H1 (cell line): Measurements from ENCODE around the gene TYMS. TPM values are rescaled to one million over a fixed set of nuclear protein-coding genes. Genes with fewer than 3 reads are reported as not detected.
A peak's percentile ranks its signal among the peaks of the same experiment; 100 is the strongest.

ENCODE experiments used
- CTCF ChIA-PET: fragments of 300-600 bp; sonication (Branson Sonifier 250); formaldehyde crosslinking; loops from one replicate; lab custom pipeline; 2021; ENCODE audit not compliant: partially characterized antibody; lab: Charles Lee
- POLR2A ChIA-PET: fragments of 300-600 bp; sonication (Branson Sonifier 250); formaldehyde crosslinking; loops from one replicate; lab custom pipeline; 2021; ENCODE audit warnings: inconsistent platforms; ENCODE audit not compliant: partially characterized antibody; lab: Charles Lee
- DNase-seq, 2 experiments: peaks; one replicate each; pipeline versions ENCODE4 v3.0.0 to v3.0.0-alpha.2; 2010 to 2022; ENCODE audit warnings: low spot score in 2 of 2, low read depth in 1 of 2, mixed read lengths in 1 of 2
- FAIRE-seq: peaks from 2 replicates; lab custom pipeline; 2011; peaks lifted over from hg19 to GRCh38; lab: Jason Lieb, UNC
- H2AFZ ChIP-seq: 2 replicates; pipeline ENCODE4 v1.8.1; 2012; ENCODE audit warnings: low read length, inconsistent platforms
- H2AK5ac ChIP-seq: 2 replicates; pipeline ENCODE4 v1.6.1; 2013; ENCODE audit warnings: low read depth, low read length
- H2BK120ac ChIP-seq: replicated peaks from 2 replicates; pipeline ENCODE3; 2013; ENCODE audit warnings: low read depth, low read length, inconsistent platforms
- H2BK12ac ChIP-seq: 2 replicates; pipeline ENCODE4 v1.6.1; 2013; ENCODE audit warnings: low read depth, low read length
- H2BK15ac ChIP-seq: 2 replicates; pipeline ENCODE4 v1.6.1; 2013; ENCODE audit warnings: low read length
- H2BK20ac ChIP-seq: 2 replicates; pipeline ENCODE4 v1.6.1; 2013; ENCODE audit warnings: low read length
- H2BK5ac ChIP-seq: 2 replicates; pipeline ENCODE4 v1.6.1; 2013; ENCODE audit warnings: low read depth, low read length
- H3K14ac ChIP-seq: 2 replicates; pipeline ENCODE4 v1.6.1; 2013; ENCODE audit warnings: inconsistent platforms; ENCODE audit not compliant: insufficient read length
- H3K18ac ChIP-seq: 2 replicates; pipeline ENCODE4 v1.6.1; 2013; ENCODE audit warnings: low read length; ENCODE audit errors: extremely low read depth
- H3K23ac ChIP-seq: 2 replicates; pipeline ENCODE4 v1.6.1; 2013; ENCODE audit warnings: inconsistent platforms; ENCODE audit not compliant: insufficient read length
- H3K23me2 ChIP-seq: 2 replicates; pipeline ENCODE4 v1.6.1; 2013; ENCODE audit warnings: low read depth, low read length
- H3K27ac ChIP-seq: 2 replicates; pipeline ENCODE4 v1.6.1; 2011; ENCODE audit warnings: low read depth, low read length, inconsistent platforms
- H3K27me3 ChIP-seq, 4 experiments: replicated peaks in 1 of 4; 1 replicate in 1 of 4; 2 replicates in 3 of 4; pipeline versions ENCODE4 v1.6.1 to v1.8.1; 2011 to 2013; ENCODE audit warnings: low read length in 3 of 4, mild to moderate bottlenecking in 3 of 4, inconsistent platforms in 2 of 4, mixed read lengths in 2 of 4, moderate library complexity in 1 of 4; ENCODE audit not compliant: control insufficient read depth in 3 of 4, insufficient read depth in 3 of 4; ENCODE audit errors: extremely low read depth in 1 of 4
- H3K36me3 ChIP-seq, 4 experiments: 2 replicates each; pipeline versions ENCODE4 v1.6.1 to v1.8.1; 2011 to 2013; ENCODE audit warnings: mild to moderate bottlenecking in 4 of 4, low read length in 3 of 4, moderate library complexity in 2 of 4, control low read depth in 1 of 4, inconsistent platforms in 1 of 4; ENCODE audit not compliant: insufficient read depth in 4 of 4, control insufficient read depth in 2 of 4
- H3K4ac ChIP-seq: replicated peaks from 2 replicates; pipeline ENCODE3; 2013; ENCODE audit warnings: low read length, low read depth, mixed read lengths, inconsistent platforms; ENCODE audit not compliant: insufficient read length
- H3K4me1 ChIP-seq, 4 experiments: replicated peaks in 1 of 4; 1 replicate in 1 of 4; 2 replicates in 3 of 4; pipeline versions ENCODE4 v1.6.1 to v1.8.1; 2011 to 2013; ENCODE audit warnings: low read length in 3 of 4, inconsistent platforms in 2 of 4, mixed read lengths in 1 of 4; ENCODE audit not compliant: insufficient read depth in 4 of 4, control insufficient read depth in 3 of 4
- H3K4me2 ChIP-seq, 2 experiments: 2 replicates each; pipeline versions ENCODE4 v1.6.1 to v1.8.1; 2011 to 2013; ENCODE audit warnings: low read depth in 2 of 2, low read length in 2 of 2, control low read depth in 1 of 2, inconsistent platforms in 1 of 2, mild to moderate bottlenecking in 1 of 2; ENCODE audit not compliant: insufficient read depth in 1 of 2
- H3K4me3 ChIP-seq, 4 experiments: fragments of 200-600, 300-600 bp in 1 of 4; sonication (generic), shearing (Covaris generic), sonication (Bioruptor Twin) in 1 of 4; 2 replicates each; pipeline versions ENCODE4 v1.5.1 to v1.8.1; 2011 to 2016; ENCODE audit warnings: low read length in 4 of 4, low read depth in 3 of 4, control low read depth in 2 of 4, inconsistent platforms in 2 of 4, mild to moderate bottlenecking in 2 of 4, mixed read lengths in 1 of 4, moderate library complexity in 1 of 4; ENCODE audit not compliant: insufficient read depth in 2 of 4; ENCODE audit errors: extremely low read depth in 1 of 4
- H3K56ac ChIP-seq: replicated peaks from 2 replicates; pipeline ENCODE3; 2013; ENCODE audit warnings: low read depth, mild to moderate bottlenecking, mixed read lengths, low read length, inconsistent platforms; ENCODE audit not compliant: insufficient read length
- H3K79me1 ChIP-seq: 2 replicates; pipeline ENCODE4 v1.6.1; 2013; ENCODE audit warnings: low read depth, low read length, control low read depth
- H3K79me2 ChIP-seq, 2 experiments: 2 replicates each; pipeline versions ENCODE4 v1.6.1 to v1.8.1; 2012 to 2013; ENCODE audit warnings: low read length in 2 of 2, mild to moderate bottlenecking in 2 of 2, inconsistent platforms in 1 of 2; ENCODE audit not compliant: insufficient read depth in 2 of 2, control insufficient read depth in 1 of 2
- H3K9ac ChIP-seq, 4 experiments: replicated peaks in 1 of 4; 1 replicate in 1 of 4; 2 replicates in 3 of 4; pipeline versions ENCODE4 v1.6.1 to v1.8.1; 2011 to 2013; ENCODE audit warnings: low read depth in 3 of 4, low read length in 3 of 4, control low read depth in 2 of 4, mild to moderate bottlenecking in 2 of 4, moderate library complexity in 2 of 4, inconsistent platforms in 1 of 4; ENCODE audit errors: extremely low read depth in 1 of 4
- H3K9me3 ChIP-seq, 2 experiments: 2 replicates each; pipeline versions ENCODE4 v1.6.1 to v1.8.1; 2012 to 2013; ENCODE audit warnings: mild to moderate bottlenecking in 2 of 2, moderate library complexity in 2 of 2, control low read depth in 1 of 2, inconsistent platforms in 1 of 2, low read depth in 1 of 2, low read length in 1 of 2, mixed read lengths in 1 of 2; ENCODE audit not compliant: insufficient read depth in 2 of 2
- H4K20me1 ChIP-seq, 2 experiments: replicated peaks in 1 of 2; 2 replicates each; pipeline versions ENCODE3 to v1.8.1; 2011 to 2013; ENCODE audit warnings: inconsistent platforms in 2 of 2, low read length in 2 of 2, mild to moderate bottlenecking in 1 of 2; ENCODE audit not compliant: insufficient read depth in 2 of 2, control insufficient read depth in 1 of 2
- H4K5ac ChIP-seq: 2 replicates; pipeline ENCODE4 v1.6.1; 2013; ENCODE audit warnings: low read length, low read depth, mixed read lengths, inconsistent platforms; ENCODE audit not compliant: insufficient read length
- H4K8ac ChIP-seq: 2 replicates; pipeline ENCODE4 v1.8.0; 2013; ENCODE audit warnings: mild to moderate bottlenecking, moderate library complexity, low read length, inconsistent platforms; ENCODE audit not compliant: insufficient read depth; ENCODE audit errors: extremely low read depth
- H4K91ac ChIP-seq: replicated peaks from 2 replicates; pipeline ENCODE3; 2013; ENCODE audit warnings: low read length, mixed read lengths, inconsistent platforms; ENCODE audit not compliant: insufficient read length
- BACH1 ChIP-seq: IDR thresholded peaks from 2 replicates; pipeline ENCODE4 v1.6.1; 2012; ENCODE audit warnings: low read length, improper control_type of control experiment
- EZH2 ChIP-seq: fragments of 200-600 bp; sonication (generic); IDR thresholded peaks from 2 replicates; pipeline ENCODE4 v1.7.1; 2012; ENCODE audit warnings: low read depth, mild to moderate bottlenecking, moderate library complexity, low read length, inconsistent platforms; ENCODE audit not compliant: severe bottlenecking
- GABPA ChIP-seq: IDR thresholded peaks from 2 replicates; pipeline ENCODE4 v1.6.1; 2011; ENCODE audit warnings: mild to moderate bottlenecking, low read length, moderate library complexity, borderline replicate concordance; ENCODE audit not compliant: insufficient read depth
- HDAC2 ChIP-seq, 2 experiments: fragments of 300-600 bp in 1 of 2; sonication (generic) in 1 of 2; IDR thresholded peaks; 2 replicates each; pipeline ENCODE4 v1.6.1; 2011 to 2012; ENCODE audit warnings: low read depth in 2 of 2, low read length in 2 of 2, mild to moderate bottlenecking in 2 of 2, moderate library complexity in 2 of 2, borderline replicate concordance in 1 of 2, inconsistent platforms in 1 of 2
- NRF1 ChIP-seq: IDR thresholded peaks from 2 replicates; pipeline ENCODE4 v1.6.1; 2011; ENCODE audit warnings: mild to moderate bottlenecking, low read depth, low read length, improper control_type of control experiment
- POLR2AphosphoS5 ChIP-seq: IDR thresholded peaks from 2 replicates; pipeline ENCODE4 v1.6.1; 2011; ENCODE audit warnings: low read depth, low read length
- RNF2 ChIP-seq: fragments of 200-900, 300-1000 bp; sonication (generic); IDR thresholded peaks from 2 replicates; pipeline ENCODE4 v1.7.1; 2016; ENCODE audit warnings: borderline replicate concordance, low read depth, mild to moderate bottlenecking, antibody characterized with exemption, low read length; ENCODE audit not compliant: poor library complexity, severe bottlenecking; ENCODE audit errors: missing control alignments
- SIX5 ChIP-seq: IDR thresholded peaks from 2 replicates; pipeline ENCODE4 v1.6.1; 2011; ENCODE audit warnings: mild to moderate bottlenecking, low read depth, low read length
- SP2 ChIP-seq: IDR thresholded peaks from 2 replicates; pipeline ENCODE4 v1.6.1; 2012; ENCODE audit warnings: mild to moderate bottlenecking, low read length, inconsistent platforms
- TAF1 ChIP-seq: IDR thresholded peaks from 2 replicates; pipeline ENCODE4 v1.6.1; 2011; ENCODE audit warnings: mild to moderate bottlenecking, low read depth, low read length
- TAF7 ChIP-seq: optimal IDR thresholded peaks from 2 replicates; pipeline ENCODE3; 2011; ENCODE audit warnings: low read depth, mild to moderate bottlenecking, inconsistent platforms, low read length, moderate library complexity, borderline replicate concordance
- YY1 ChIP-seq: IDR thresholded peaks from 2 replicates; pipeline ENCODE4 v1.6.1; 2011; ENCODE audit warnings: low read depth, mild to moderate bottlenecking, low read length
- WGBS, 2 experiments: shearing (Covaris generic) in 1 of 2; methylation state at CpG; one replicate each; pipeline versions ENCODE4 v1.1.6 to v1.1.7; 2013 to 2015; ENCODE audit warnings: low lambda C conversion rate in 2 of 2, mixed read lengths in 2 of 2, inconsistent platforms in 1 of 2, low coverage in 1 of 2, missing lambda C conversion rate in 1 of 2; ENCODE audit not compliant: insufficient replicate concordance in 2 of 2, insufficient coverage in 1 of 2, insufficient read length in 1 of 2; ENCODE audit errors: extremely low coverage in 1 of 2, missing lambda C conversion rate in 1 of 2; 5-methylcytosine and 5-hydroxymethylcytosine counted together
- polyA plus RNA-seq, 7 experiments: library from polyadenylated mRNA; depleted of rRNA in 3 of 7; stranded (reverse) in 5 of 7; unstranded in 2 of 7; fragments of >200 nt in 5 of 7; fragments of 200-250 nt in 2 of 7; gene quantifications; 1 replicate in 5 of 7; 2 replicates in 1 of 7; 4 replicates in 1 of 7; pipeline versions ENCODE4 v1.2.1 to v1.2.3, GENCODE V29; 2011 to 2013; ENCODE audit warnings: missing spikeins in 2 of 7, mixed read lengths in 2 of 7
- total RNA-seq: library from RNA; stranded (reverse); fragmentation: NEBNext Ultra II Directional; extraction: Animal tissue kit (Norgen Biotek cat#: 25700); gene quantifications from 2 replicates; pipeline ENCODE4 v1.2.1, GENCODE V29; 2021

The TYMS gene
- total and polyA plus RNA-seq, 2 of the 8 experiments (the other 6 are each of a cell fraction or from before 2014, with no cell fraction given): 91.9 to 110 TPM

GRCh38 chr18:703213-703967, 45.9 kb downstream of the TYMS start:
- Histone ChIP-seq H3K4me1 (no peaks in the 10 kb centered on the region), H4K91ac (no peak overlapping the region), H4K5ac (no peak overlapping the region), H3K4ac (no peak overlapping the region), H2BK120ac (no peak overlapping the region), H3K79me1 (0 out of 2 replicates have a peak, but pooled peaks cover 2% of the 10 kb centered on the region), H4K20me1 (peaks cover 0 to 4% of the 10 kb centered on the region in 2 experiments), H3K23me2 (no peaks in the 10 kb centered on the region), H2BK5ac (no peak overlapping the region), H3K56ac (no peak overlapping the region), H3K27me3 (no peaks in the 10 kb centered on the region), H3K9me3 (no peaks in the 10 kb centered on the region), H3K9ac (no peak overlapping the region), H3K23ac (no peak overlapping the region), H3K79me2 (peaks cover 0 to 11% of the 10 kb centered on the region in 2 experiments; a peak in 1 of 4 replicates), H2BK20ac (no peak overlapping the region), H3K18ac (no peak overlapping the region), H3K14ac (no peak overlapping the region), H3K4me3 (no peak overlapping the region), H2AFZ (no peak overlapping the region), H2BK15ac (no peak overlapping the region), H2AK5ac (no peak overlapping the region), H3K27ac (no peak overlapping the region), H3K4me2 (no peak overlapping the region), H4K8ac (no peak overlapping the region), H3K36me3 (peaks cover 0 to 23% (median 1%) of the 10 kb centered on the region in 4 experiments; a peak in 3 of 8 replicates), H2BK12ac (no peak overlapping the region)
- DNase-seq (peak in 1 of 2 experiments; percentile 23), FAIRE-seq (no peak)
- POLR2A ChIA-PET: interaction anchor here (0.5 to 2.4 kb wide), 3 partner anchors 10 to 26 kb away, joined by 3 to 6 read pairs (median 6); partner anchors contain the start of gene ENOSF1
- 85% methylated on average over 8 of the region's 8 CpGs; no CpG with 5 or more reads in 1 of the 2 experiments for WGBS, 2 experiments
- CTCF ChIA-PET: interaction anchor here (0.9 to 1.8 kb wide), 7 partner anchors 9 to 127 kb away, joined by 3 to 6 read pairs (median 4); partner anchors contain the start of gene ENOSF1
- no peak for TF ChIP-seq NRF1
- TF ChIP-seq BACH1: no peak
- TF ChIP-seq TAF7: no peak
- no peak for TF ChIP-seq POLR2AphosphoS5
- TF ChIP-seq HDAC2 (IDR thresholded peaks at IDR 0.05; ENCODE audit: borderline replicate concordance in 1 of 2, low read depth in 2 of 2, low read length in 2 of 2): no peak
- TF ChIP-seq YY1: no peak
- TF ChIP-seq RNF2: no peak
- TF ChIP-seq GABPA: no peak
- TF ChIP-seq SIX5: no peak
- no peak for TF ChIP-seq SP2
- no peak for TF ChIP-seq EZH2
- no peak for TF ChIP-seq TAF1
